ENCODE measurements around the gene SMAD9. TPM values are rescaled to one million over a fixed set of nuclear protein-coding genes. Genes with fewer than 3 reads are reported as not detected.

Gene SMAD9
- total and polyA plus RNA-seq, 2 of the 8 experiments (the other 6 are each of a cell fraction or from before 2014, with no cell fraction given), result 0.45 to 1.0 TPM

DNA sequence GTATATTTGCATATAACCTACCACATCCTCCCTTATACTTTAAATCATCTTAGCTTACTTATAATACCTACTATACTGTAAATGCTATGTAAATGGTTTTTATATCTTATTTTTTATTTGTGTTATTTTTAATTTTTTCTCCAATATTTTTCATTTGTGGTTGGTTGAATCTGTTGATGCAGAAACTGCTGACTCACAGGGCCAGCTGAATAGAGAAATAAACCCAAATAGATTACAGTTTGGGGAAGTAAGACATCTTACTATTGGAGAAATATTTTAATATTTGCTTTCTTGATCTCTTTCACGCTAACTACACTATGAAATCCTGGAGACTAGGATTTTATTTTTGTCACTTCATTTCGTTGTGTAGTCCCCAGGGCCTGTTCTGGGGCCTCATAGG, 7.1 kb downstream of the SMAD9 start:
- Histone ChIP-seq H4K8ac (ENCODE audit: extremely low read depth, insufficient read depth, low read length) (no peak overlapping the region), H3K4me1 (replicated peaks in 1 of 4; ENCODE audit: control insufficient read depth in 3 of 4, insufficient read depth in 4 of 4, low read length in 3 of 4) (no peaks in the 10 kb centered on the region), H2BK120ac (replicated peaks; ENCODE audit: low read depth, low read length) (no peak overlapping the region), H3K9me3 (ENCODE audit: insufficient read depth in 2 of 2, low read depth in 1 of 2, low read length in 1 of 2) (no peaks in the 10 kb centered on the region), H3K23me2 (ENCODE audit: low read depth, low read length) (no peaks in the 10 kb centered on the region), H3K36me3 (ENCODE audit: control insufficient read depth in 2 of 4, insufficient read depth in 4 of 4, low read length in 3 of 4) (no peaks in the 10 kb centered on the region), H2AK5ac (ENCODE audit: low read depth, low read length) (no peak overlapping the region), H3K27me3 (replicated peaks in 1 of 4; ENCODE audit: control insufficient read depth in 3 of 4, extremely low read depth in 1 of 4, insufficient read depth in 3 of 4, low read length in 3 of 4) (peaks cover 0 to 6% (median 1%) of the 10 kb centered on the region in 4 experiments; a peak in 3 of 7 replicates), H2BK20ac (ENCODE audit: low read length) (no peak overlapping the region), H3K56ac (replicated peaks; ENCODE audit: insufficient read length, low read depth, low read length) (no peak overlapping the region), H3K27ac (ENCODE audit: low read depth, low read length) (no peak overlapping the region), H2BK12ac (ENCODE audit: low read depth, low read length) (no peak overlapping the region), H3K14ac (ENCODE audit: insufficient read length) (no peak overlapping the region), H3K4me2 (ENCODE audit: insufficient read depth in 1 of 2, low read depth in 2 of 2, low read length in 2 of 2) (no peak overlapping the region), H4K91ac (replicated peaks; ENCODE audit: insufficient read length, low read length) (no peak overlapping the region), H4K5ac (ENCODE audit: insufficient read length, low read depth, low read length) (no peak overlapping the region), H3K79me1 (ENCODE audit: low read depth, low read length) (no peaks in the 10 kb centered on the region), H3K79me2 (ENCODE audit: control insufficient read depth in 1 of 2, insufficient read depth in 2 of 2, low read length in 2 of 2) (no peaks in the 10 kb centered on the region), H2BK5ac (ENCODE audit: low read depth, low read length) (no peak overlapping the region), H3K18ac (ENCODE audit: extremely low read depth, low read length) (no peak overlapping the region), H3K9ac (replicated peaks in 1 of 4; ENCODE audit: extremely low read depth in 1 of 4, low read depth in 3 of 4, low read length in 3 of 4) (no peak overlapping the region), H3K4me3 (ENCODE audit: extremely low read depth in 1 of 4, insufficient read depth in 2 of 4, low read depth in 3 of 4, low read length in 4 of 4) (no peak overlapping the region), H2BK15ac (ENCODE audit: low read length) (no peak overlapping the region), H3K23ac (ENCODE audit: insufficient read length) (no peak overlapping the region), H4K20me1 (replicated peaks in 1 of 2; ENCODE audit: control insufficient read depth in 1 of 2, insufficient read depth in 2 of 2, low read length in 2 of 2) (no peaks in the 10 kb centered on the region), H3K4ac (replicated peaks; ENCODE audit: insufficient read length, low read depth, low read length) (no peak overlapping the region), H2AFZ (ENCODE audit: low read length) (no peak overlapping the region)
- TF ChIP-seq POU5F1 (IDR thresholded peaks at IDR 0.05; ENCODE audit: low read depth, low read length), result no peak
- POLR2A ChIA-PET (ENCODE audit: partially characterized antibody), result no interaction called here
- 78% methylated on average over 2 of the region's 2 CpGs; no CpG with 5 or more reads in 1 of the 2 experiments for WGBS, 2 experiments (ENCODE audit: extremely low coverage in 1 of 2, insufficient coverage in 1 of 2, insufficient read length in 1 of 2, insufficient replicate concordance in 2 of 2, low coverage in 1 of 2, low lambda C conversion rate in 2 of 2, missing lambda C conversion rate in 1 of 2)
- no peak for FAIRE-seq
- DNase-seq (ENCODE audit: low read depth in 1 of 2, low spot score in 2 of 2), result no peak
- CTCF ChIA-PET (ENCODE audit: partially characterized antibody), result no interaction called here
